ENCODE measurements around the gene PGK1.

DNA sequence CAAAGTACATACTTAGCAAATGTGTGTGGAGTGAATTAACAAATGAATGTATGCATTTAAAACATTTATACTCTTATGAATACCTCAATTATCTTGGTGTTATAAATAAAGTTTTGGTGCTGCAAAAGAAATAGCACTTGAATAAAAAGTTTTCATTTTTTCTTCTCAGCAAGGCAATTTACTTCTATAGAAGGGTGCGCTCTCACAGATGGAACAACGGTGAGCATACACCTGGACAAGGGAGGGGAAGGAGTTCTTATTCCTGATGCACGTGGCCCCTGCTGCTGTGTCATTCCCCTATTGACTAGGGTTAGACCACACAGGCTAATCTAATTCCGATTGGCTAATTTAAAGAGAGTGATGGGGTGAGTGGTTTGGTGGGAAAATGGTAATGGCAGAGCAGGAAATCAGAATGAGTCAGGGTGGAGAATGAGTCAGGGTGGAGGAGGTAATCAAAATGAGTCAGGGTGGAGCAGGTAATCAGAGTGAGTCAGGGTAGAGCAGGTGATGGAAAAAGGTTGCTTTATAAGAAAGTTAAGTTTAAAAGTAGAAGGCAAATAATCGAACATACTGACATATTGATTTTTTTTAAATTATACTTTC is 28.2 kb upstream of the PGK1 start:
- TF ChIP-seq EZH2 (IDR thresholded peaks at IDR 0.05) (no peak), POLR2AphosphoS5 (IDR thresholded peaks at IDR 0.05; ENCODE audit: borderline replicate concordance, low read depth, low read length) (no peak), FOXP2 (optimal IDR thresholded peaks at IDR 0.05; ENCODE audit: control extremely low read depth, extremely low read length, insufficient read depth) (no peak)

Data from SK-N-MC (cell line).